Heart left ventricle (tissue), 13 donors: ENCODE data around the gene TLK1.

Experiments
- POLR2A ChIP-seq, 2 donors: fragments of 450-650 bp; IDR thresholded peaks; one replicate each; pipeline ENCODE4 v1.6.1; 2017; ENCODE audit warnings: antibody characterized with exemption in 2 of 2, mild to moderate bottlenecking in 2 of 2, moderate library complexity in 2 of 2
- TF ChIP-seq, protein P1 (sequence below), 12 donors: fragments of 200-600 bp; sonication (generic) in 4 of 12; IDR thresholded peaks; one replicate each; pipeline versions ENCODE4 v1.5.0 to v1.8.0; 2018 to 2022; ENCODE audit warnings: antibody characterized with exemption in 12 of 12, mild to moderate bottlenecking in 5 of 12
- donor health status: ischemic (EF 13 %, LVEDD 7.1; RV severe dilation, severe dysfunction).
- donor health status: DM: no; HTN: yes; CAD: no.
- donor health status: DM: no; HTN: no; CAD: no.
- donor health status: ischemic (EF 25% LVEDD 6.9; RV normal size, moderate dysfunction).
- donor health status: ischemic (EF 25% LVEDD 5.7; RV mildly dilated, moderate dysfunction).
- donor health status: ischemic (EF 35%, LVEDD 5.7; RV mildly dilated, moderate dysfunction).
- donor health status: nonischemic (EF 11% LVEDD 7.7; RV severe dilation, severe dysfunction).
- donor health status: DM: yes; HTN: yes; CAD: no.
- donor health status: PGD.
- donor health status: ischemic (EF 29% LVEDD 5.4; RV normal size, mild dysfunction).
- donor health status: nonischemic (EF 23%, LVEDD 6.1; RV moderate dilation, normal function).

DNA sequence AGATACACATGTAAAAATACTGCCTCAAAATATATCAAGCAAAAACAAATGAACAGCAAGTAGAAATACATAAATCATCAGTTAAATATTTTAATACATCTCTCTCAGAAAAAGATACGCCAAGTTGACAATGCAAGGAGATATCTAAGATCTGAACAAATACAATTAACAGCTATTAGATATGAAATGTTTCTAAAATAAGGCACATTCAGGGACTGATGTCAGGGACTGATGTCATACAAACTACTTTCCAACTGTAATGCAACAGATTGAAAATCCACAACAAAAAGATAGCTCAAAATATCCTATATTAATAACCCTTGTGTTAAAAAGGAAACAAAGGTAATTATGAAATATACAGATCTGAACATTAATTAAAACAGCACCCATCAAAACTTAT, 51.7 kb downstream of the TLK1 start:
- TF ChIP-seq, protein P1, sequence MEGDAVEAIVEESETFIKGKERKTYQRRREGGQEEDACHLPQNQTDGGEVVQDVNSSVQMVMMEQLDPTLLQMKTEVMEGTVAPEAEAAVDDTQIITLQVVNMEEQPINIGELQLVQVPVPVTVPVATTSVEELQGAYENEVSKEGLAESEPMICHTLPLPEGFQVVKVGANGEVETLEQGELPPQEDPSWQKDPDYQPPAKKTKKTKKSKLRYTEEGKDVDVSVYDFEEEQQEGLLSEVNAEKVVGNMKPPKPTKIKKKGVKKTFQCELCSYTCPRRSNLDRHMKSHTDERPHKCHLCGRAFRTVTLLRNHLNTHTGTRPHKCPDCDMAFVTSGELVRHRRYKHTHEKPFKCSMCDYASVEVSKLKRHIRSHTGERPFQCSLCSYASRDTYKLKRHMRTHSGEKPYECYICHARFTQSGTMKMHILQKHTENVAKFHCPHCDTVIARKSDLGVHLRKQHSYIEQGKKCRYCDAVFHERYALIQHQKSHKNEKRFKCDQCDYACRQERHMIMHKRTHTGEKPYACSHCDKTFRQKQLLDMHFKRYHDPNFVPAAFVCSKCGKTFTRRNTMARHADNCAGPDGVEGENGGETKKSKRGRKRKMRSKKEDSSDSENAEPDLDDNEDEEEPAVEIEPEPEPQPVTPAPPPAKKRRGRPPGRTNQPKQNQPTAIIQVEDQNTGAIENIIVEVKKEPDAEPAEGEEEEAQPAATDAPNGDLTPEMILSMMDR (IDR thresholded peaks at IDR 0.05), result no peak
- no peak for TF ChIP-seq POLR2A (IDR thresholded peaks at IDR 0.05)
